Neuron (in vitro differentiated cells): ENCODE data around the gene MGAT4B.

Source experiments
- H2AFZ ChIP-seq: one replicate; pipeline ENCODE4 v1.6.1; 2013; ENCODE audit warnings: low read depth, mild to moderate bottlenecking, inconsistent platforms, low read length, moderate library complexity
- H3K27me3 ChIP-seq: one replicate; pipeline ENCODE4 v1.6.1; 2013; ENCODE audit warnings: low read length; ENCODE audit not compliant: insufficient read depth
- H3K36me3 ChIP-seq: one replicate; pipeline ENCODE4 v1.6.1; 2013; ENCODE audit warnings: low read length; ENCODE audit not compliant: insufficient read depth
- H3K4me1 ChIP-seq: one replicate; pipeline ENCODE4 v1.6.1; 2013; ENCODE audit warnings: low read length; ENCODE audit not compliant: insufficient read depth
- H3K4me3 ChIP-seq: 2 replicates; pipeline ENCODE4 v1.5.1; 2013; ENCODE audit warnings: mild to moderate bottlenecking, low read length, moderate library complexity
- H3K9me3 ChIP-seq: one replicate; pipeline ENCODE4 v1.6.1; 2013; ENCODE audit warnings: low read length

Gene MGAT4B

GRCh38 chr5:179812997-179813607 is 6.4 kb upstream of the MGAT4B start:
- Histone ChIP-seq H3K4me1 (no peaks in the 10 kb centered on the region), H2AFZ (no peak overlapping the region), H3K9me3 (peaks cover 5% of the 10 kb centered on the region), H3K36me3 (peaks cover 29% of the 10 kb centered on the region), H3K27me3 (no peaks in the 10 kb centered on the region), H3K4me3 (no peak overlapping the region)

DNA sequence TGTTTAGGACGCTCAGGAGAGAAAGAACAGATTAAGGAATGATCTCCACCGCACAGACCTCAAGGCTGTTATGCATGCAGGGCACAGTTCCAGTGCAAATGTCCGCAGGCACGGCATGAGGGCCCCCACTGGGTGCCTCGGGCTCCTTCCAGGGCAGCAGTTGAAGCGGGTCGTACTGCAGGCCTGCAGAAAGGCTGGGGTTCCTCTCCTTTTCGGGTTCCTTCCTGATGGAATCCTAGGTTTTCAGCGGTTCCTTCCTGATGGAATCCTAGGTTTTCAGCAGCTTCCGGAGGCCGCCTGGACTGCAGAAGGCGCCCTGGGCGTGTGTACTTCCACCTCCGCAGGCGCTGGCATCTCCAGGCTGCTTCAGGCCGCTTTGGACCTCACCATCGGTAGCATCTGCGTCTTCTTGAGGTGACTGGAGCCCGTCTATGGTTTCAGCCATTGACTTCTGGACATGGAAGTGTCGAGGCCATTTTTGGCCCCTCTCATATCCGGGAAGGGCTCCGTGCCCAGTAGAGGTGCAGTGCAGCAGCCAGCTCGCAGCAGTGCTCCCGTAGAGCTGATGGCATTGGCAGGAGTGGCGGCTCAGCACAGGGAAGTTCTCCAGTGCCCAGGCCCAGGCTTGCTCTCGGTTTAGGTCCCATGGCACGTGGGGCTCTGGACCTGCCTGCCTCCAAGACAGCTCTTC is 5.6 kb upstream of the MGAT4B start:
- no peaks in the 10 kb centered on the region for H3K27me3 ChIP-seq
- no peak overlapping the region for H2AFZ ChIP-seq
- H3K4me1 ChIP-seq: no peaks in the 10 kb centered on the region
- no peak overlapping the region for H3K4me3 ChIP-seq
- H3K9me3 ChIP-seq: peaks cover 5% of the 10 kb centered on the region
- H3K36me3 ChIP-seq: peaks cover 29% of the 10 kb centered on the region

DNA sequence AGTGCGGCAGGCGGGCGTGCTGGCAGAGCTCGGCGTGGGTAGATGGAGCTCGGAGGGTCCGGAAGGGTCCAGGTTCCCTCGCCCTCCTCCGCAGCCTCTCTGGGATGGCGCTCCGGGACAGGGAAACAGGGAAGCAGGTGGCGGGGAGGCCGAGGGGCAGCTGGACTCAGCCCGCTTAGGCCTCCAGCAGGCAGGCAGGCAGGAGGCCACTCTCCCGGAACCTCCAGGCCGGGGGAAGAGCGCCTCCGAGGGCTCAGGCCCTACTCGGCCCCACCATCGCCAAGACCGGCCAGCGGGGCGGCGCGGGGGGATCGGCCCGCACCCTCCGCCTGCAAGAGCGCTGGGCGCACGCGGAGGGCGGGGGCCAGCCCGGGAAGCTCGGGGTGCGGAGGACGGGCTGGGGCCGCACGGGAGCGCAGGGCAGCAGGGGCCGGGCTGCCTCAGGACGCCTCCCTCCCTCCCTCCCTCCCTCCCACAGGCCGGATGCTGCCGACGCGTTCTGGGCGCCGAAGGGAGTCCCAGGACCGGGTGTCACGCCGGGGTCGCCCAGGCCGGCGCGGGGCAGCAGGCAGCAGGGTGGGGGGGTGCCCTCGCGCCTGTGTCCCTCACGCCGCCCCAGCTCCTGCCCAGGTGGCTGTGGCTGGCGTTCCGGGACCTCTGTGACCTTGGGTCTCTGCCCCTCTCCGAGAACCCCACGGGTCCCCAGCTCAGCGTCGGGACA is 977 bp downstream of the MGAT4B start:
- H3K4me1 ChIP-seq: peaks cover 27% of the 10 kb centered on the region
- no peaks in the 10 kb centered on the region for H3K9me3 ChIP-seq
- peak overlapping the region; percentile 78 for H3K4me3 ChIP-seq
- H2AFZ ChIP-seq: no peak overlapping the region
- H3K27me3 ChIP-seq: no peaks in the 10 kb centered on the region
- H3K36me3 ChIP-seq: peaks cover 6% of the 10 kb centered on the region

DNA sequence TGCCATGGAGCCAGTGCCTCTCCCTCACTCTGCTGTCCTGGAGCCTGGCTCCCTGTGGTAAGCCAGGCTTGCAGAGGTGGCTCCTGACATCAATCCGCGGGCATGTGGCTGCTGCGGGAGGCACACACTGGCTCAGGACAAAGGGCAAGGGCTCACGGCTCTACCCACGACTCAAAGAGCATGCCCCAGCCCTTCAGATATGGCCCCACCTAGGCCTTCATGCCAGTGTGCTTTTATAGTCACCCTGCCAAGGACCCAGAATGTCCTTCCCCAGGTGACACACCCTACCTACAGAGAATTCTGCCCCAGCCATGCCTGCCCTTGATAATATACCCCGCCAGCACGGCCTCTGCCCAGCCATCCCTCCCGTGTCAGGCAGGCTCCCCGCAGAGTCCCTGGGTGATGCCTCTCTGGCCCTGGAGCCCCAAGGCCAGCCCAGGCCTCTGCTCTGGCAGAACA is 1.6 kb downstream of the MGAT4B start:
- Histone ChIP-seq H3K4me1 (peaks cover 27% of the 10 kb centered on the region), H2AFZ (no peak overlapping the region)

DNA sequence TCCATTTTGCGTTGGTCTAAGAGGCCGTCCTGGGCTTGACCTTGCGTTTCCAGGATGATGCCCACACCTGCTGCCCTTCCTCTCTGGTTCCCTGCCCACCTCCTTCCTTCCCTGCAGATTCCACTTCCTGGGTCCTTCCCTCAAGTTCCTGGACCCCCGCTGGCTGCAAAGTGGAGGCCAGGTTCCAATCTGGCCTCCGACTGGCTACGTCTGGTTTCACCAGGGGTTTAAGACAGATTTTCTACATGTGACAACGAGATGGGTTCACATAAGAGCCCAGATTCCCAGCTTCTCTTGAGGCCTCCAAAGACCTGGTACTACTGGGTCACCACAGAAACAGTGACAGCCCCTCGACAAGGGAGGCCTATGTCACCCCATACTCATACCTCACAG is 2.1 kb downstream of the MGAT4B start:
- H3K4me3 ChIP-seq: no peak overlapping the region
- no peaks in the 10 kb centered on the region for H3K9me3 ChIP-seq
- H3K4me1 ChIP-seq: peaks cover 27% of the 10 kb centered on the region
- H2AFZ ChIP-seq: no peak overlapping the region
- H3K36me3 ChIP-seq: peaks cover 15% of the 10 kb centered on the region
- no peaks in the 10 kb centered on the region for H3K27me3 ChIP-seq

More for the DNA sequence above, 1.6 kb downstream of the MGAT4B start:
- Histone ChIP-seq H3K36me3 (peaks cover 10% of the 10 kb centered on the region), H3K27me3 (no peaks in the 10 kb centered on the region), H3K4me3 (peak overlapping the region; percentile 78), H3K9me3 (no peaks in the 10 kb centered on the region)

DNA sequence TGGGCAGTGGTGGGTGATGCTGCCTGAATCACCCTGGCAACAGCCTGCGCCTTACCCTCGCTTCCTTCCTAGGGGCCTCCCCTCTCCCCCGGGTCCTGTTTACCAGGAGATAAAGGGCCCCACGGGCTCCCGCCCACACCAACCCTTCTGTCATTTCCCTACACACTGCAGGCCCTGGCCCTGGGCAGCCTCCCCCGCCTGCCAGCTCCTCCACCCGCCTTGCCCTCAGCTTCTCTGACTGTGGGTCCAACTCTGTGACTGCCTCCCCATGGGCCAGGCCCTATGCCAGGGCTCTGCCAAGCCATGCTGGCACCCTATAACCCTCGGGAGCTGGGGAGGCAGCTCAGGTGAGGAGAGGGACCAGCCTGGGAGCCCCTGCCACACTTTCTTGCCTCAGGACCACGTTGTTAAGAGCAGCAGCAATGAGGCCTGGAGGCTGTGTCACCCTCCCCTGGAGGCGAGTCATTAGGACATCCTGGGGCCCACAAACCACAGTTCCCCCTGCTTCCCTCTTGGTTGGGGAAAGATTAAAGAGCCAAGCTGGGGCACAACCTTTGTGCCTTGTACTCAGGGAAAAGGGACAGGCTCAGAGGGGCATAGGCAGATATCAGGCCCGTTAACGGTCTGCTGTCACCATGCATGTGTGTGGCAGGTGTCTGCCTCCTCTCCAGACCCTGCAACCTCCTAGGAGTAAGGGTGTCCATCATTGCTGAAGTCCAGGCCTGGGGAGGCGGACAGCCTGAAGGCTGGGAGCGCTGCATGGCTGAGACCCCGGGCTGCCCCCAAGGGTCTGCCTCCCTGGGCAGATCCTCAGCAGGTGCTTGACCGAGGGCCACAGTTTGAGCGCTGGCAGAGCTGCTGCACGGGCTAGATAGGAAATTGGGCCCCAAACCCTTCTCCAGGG is 2.8 kb downstream of the MGAT4B start:
- H3K36me3 ChIP-seq: peaks cover 21% of the 10 kb centered on the region
- peaks cover 27% of the 10 kb centered on the region for H3K4me1 ChIP-seq
- H2AFZ ChIP-seq: no peak overlapping the region
- H3K9me3 ChIP-seq: no peaks in the 10 kb centered on the region
- H3K27me3 ChIP-seq: no peaks in the 10 kb centered on the region
- H3K4me3 ChIP-seq: no peak overlapping the region

- H3K9me3 ChIP-seq: no peaks in the 10 kb centered on the region
- no peak overlapping the region for H3K4me3 ChIP-seq
- peaks cover 29% of the 10 kb centered on the region for H3K36me3 ChIP-seq
- no peaks in the 10 kb centered on the region for H3K27me3 ChIP-seq
- no peak overlapping the region for H2AFZ ChIP-seq
- H3K4me1 ChIP-seq: peaks cover 27% of the 10 kb centered on the region
Observed at GRCh38 chr5:179802950-179803562, 3.6 kb downstream of the MGAT4B start.

DNA sequence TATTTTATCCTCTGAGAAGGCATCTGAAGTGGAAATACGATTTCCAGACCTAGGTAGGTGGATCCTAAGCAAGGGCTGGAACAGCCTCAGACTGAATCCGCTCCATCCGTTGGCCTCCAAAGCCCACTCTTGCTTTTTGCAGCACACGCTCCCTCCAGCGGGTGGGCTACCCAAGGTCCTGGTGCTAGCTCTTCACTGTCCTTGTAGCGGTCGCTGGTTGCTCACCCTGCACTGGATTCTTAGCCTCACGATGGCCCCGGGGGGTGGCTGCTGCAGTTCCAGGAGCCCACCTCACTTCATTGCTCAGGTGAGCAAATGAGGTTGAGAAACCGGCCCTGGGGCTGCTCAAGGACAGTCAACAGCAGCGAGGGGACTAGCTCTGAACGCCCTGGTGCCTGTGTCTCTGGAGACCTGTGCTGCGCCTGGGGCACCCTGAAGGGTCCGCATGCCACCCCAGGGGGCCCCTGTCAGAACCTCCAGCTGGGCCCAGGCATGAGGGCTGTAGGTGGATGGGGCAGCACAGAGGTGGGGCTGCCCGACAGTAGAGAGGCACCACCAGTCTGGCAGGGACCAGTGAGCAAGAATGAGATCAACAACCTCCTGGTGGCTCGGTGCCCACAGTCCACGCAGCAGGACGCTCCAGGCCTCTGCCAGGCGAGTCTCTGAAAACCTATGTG is 4.3 kb downstream of the MGAT4B start:
- peaks cover 36% of the 10 kb centered on the region for H3K36me3 ChIP-seq
- H3K9me3 ChIP-seq: no peaks in the 10 kb centered on the region
- no peak overlapping the region for H2AFZ ChIP-seq
- H3K4me3 ChIP-seq: no peak overlapping the region
- H3K4me1 ChIP-seq: peaks cover 27% of the 10 kb centered on the region
- no peaks in the 10 kb centered on the region for H3K27me3 ChIP-seq

- Histone ChIP-seq H3K4me1 (peaks cover 27% of the 10 kb centered on the region), H3K36me3 (peaks cover 42% of the 10 kb centered on the region), H2AFZ (no peak overlapping the region), H3K9me3 (no peaks in the 10 kb centered on the region), H3K27me3 (no peaks in the 10 kb centered on the region), H3K4me3 (no peak overlapping the region)
Observed at GRCh38 chr5:179801304-179802206, 5.1 kb downstream of the MGAT4B start.

- Histone ChIP-seq H3K4me3 (no peak overlapping the region), H3K9me3 (no peaks in the 10 kb centered on the region), H3K36me3 (peaks cover 42% of the 10 kb centered on the region), H2AFZ (no peak overlapping the region), H3K27me3 (no peaks in the 10 kb centered on the region), H3K4me1 (peaks cover 27% of the 10 kb centered on the region)
Observed at GRCh38 chr5:179800696-179801201, 5.9 kb downstream of the MGAT4B start.

- Histone ChIP-seq H3K36me3 (peaks cover 42% of the 10 kb centered on the region), H3K4me1 (peaks cover 23% of the 10 kb centered on the region)
Observed at GRCh38 chr5:179800071-179800695, 6.5 kb downstream of the MGAT4B start.

More at GRCh38 chr5:179800071-179800695, 6.5 kb downstream of the MGAT4B start:
- no peaks in the 10 kb centered on the region for H3K9me3 ChIP-seq
- H2AFZ ChIP-seq: no peak overlapping the region
- no peak overlapping the region for H3K4me3 ChIP-seq
- no peaks in the 10 kb centered on the region for H3K27me3 ChIP-seq
